ENCODE results near the gene BCL11B.
"Not testable (repeated sequence)": the region's sequence is repeated elsewhere in the genome, so short reads cannot be mapped to it uniquely, and the experiment has no call there.

Gene BCL11B

DNA sequence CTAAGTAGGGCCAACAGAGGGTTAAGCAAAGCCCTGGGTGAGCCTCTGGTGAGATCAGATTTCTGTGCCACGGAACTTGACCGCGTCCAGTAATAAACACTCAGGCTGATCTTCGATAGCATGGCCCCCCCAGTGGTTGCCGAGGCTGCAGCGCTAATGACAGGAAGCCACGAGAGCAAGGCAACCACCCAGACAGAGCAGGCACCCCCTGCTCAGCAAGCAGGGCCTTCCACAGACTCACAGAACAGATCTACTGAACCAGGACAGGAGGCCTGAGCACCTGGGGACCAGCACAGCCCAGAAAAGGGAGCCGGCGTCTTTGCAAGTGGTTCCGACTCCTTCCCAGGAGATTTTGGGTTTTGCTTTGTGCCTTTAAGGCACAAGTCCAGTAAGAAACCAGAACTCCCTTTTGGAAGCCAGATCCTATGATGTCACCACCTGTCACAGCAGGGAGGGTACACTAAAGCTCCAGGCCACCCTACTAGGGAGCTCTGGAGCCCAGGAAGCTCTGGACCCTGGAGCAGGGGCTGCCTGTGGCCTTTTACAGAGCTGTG, 42.3 kb downstream of the BCL11B start:
- DNase-seq (ENCODE audit: low read depth): no peak
- no peak overlapping the region for H3K4me3 ChIP-seq (replicated peaks; ENCODE audit: low read depth, low read length)
- TF ChIP-seq, protein P1, sequence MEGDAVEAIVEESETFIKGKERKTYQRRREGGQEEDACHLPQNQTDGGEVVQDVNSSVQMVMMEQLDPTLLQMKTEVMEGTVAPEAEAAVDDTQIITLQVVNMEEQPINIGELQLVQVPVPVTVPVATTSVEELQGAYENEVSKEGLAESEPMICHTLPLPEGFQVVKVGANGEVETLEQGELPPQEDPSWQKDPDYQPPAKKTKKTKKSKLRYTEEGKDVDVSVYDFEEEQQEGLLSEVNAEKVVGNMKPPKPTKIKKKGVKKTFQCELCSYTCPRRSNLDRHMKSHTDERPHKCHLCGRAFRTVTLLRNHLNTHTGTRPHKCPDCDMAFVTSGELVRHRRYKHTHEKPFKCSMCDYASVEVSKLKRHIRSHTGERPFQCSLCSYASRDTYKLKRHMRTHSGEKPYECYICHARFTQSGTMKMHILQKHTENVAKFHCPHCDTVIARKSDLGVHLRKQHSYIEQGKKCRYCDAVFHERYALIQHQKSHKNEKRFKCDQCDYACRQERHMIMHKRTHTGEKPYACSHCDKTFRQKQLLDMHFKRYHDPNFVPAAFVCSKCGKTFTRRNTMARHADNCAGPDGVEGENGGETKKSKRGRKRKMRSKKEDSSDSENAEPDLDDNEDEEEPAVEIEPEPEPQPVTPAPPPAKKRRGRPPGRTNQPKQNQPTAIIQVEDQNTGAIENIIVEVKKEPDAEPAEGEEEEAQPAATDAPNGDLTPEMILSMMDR (IDR thresholded peaks at IDR 0.05; ENCODE audit: low read length, missing control alignments): no peak

DNA sequence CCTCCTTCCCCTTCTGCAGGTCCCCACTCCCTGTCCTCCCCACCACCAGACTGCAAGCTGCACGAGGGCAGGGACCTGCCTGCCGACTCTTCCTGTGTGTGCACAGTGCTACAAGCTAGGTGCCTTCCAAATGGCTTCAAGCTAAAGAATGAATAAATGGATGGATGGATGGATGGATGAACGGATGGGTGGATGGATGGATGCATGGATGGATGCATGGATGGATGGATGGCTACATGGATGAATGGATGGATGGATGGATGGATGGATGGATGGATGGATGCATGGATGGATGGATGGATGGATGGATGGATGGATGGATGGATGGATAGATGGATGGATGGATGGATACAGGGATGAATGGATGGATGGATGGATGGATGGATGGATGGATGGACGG, 43.2 kb downstream of the BCL11B start:
- not testable (repeated sequence) for DNase-seq (ENCODE audit: low read depth); H3K4me3 ChIP-seq (replicated peaks; ENCODE audit: low read depth, low read length)

DNA sequence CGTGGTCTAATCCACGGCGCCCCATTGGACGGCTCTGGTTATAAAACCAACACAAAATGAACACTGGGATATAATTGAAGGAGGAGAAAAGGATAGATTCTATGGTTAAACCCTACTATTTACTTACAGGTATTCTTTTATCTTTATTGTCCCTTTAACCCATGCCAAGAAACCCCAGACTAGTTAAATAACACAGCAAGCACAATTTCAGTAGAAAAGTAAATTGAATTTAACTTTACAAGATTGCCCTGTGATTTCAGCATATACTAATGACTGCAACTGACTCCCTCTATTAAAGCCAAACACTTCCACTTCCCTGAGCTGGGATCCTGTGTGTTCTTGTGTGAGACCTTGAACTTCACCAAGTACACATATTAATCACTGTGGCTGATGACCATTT, 45.3 kb downstream of the BCL11B start:
- TF ChIP-seq, protein P1 (IDR thresholded peaks at IDR 0.05; ENCODE audit: low read length, missing control alignments): no peak
- H3K4me3 ChIP-seq (replicated peaks; ENCODE audit: low read depth, low read length): no peak overlapping the region
- no peak for DNase-seq (ENCODE audit: low read depth)

DNA sequence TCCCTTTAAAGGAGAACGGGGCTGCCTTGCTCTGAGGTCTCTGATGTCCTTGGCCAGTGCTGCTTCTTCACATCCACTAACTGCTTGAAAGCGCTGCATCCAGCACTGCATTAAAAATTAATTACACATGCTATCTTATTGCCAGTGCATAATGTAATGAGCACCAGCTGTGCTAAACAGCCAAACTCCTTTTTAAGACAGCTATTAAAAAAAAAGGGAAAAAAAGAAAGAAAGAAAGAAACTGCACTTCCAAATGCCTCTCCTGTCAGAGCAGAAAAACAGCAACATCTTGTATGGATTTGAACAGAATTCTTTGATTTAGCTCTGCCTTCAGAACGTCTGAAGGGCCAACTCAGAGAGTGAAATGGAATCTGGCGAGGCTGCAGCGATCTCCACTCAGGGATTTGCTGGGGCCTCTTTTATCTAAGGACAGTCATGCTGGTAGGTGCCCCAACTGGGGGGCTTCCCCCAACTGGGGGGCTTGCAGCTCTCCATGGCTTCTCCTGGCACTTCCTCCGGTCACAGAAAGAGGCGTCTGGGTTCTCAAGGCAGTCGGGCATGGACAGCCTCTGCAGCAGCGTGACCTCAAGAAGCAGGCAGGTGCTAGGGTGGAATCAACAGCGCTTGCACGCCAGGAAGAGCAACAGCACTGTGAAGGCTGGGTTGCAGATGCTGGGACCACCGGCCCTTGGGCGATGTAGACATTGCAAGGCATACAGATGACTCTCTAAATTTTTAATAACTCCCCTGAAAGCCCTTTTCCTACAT, 46.4 kb downstream of the BCL11B start:
- DNase-seq (ENCODE audit: low read depth): no peak
- TF ChIP-seq, protein P1 (IDR thresholded peaks at IDR 0.05; ENCODE audit: low read length, missing control alignments): no peak
- H3K4me3 ChIP-seq (replicated peaks; ENCODE audit: low read depth, low read length): no peak overlapping the region

DNA sequence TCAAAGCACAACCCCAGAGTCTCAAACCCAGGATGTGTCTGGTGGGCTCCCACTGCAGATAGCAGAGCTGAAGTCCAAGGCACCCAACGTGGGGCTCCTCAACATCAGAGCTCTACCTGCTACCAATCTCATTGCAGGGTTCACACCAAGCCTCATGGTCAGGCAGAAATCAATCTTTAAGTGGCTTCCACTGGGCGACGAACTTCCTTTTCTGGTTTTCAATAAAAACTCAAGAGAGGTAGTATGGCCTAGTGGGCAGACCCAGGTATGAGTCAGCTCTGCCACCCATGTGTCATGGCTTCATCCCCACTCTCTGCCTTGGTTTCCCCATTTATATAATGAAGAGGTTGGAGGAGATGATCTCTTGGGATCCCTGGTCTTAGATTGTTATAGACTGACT, 47.0 kb downstream of the BCL11B start:
- H3K4me3 ChIP-seq (replicated peaks; ENCODE audit: low read depth, low read length): no peak overlapping the region
- DNase-seq (ENCODE audit: low read depth): no peak
- TF ChIP-seq, protein P1 (IDR thresholded peaks at IDR 0.05; ENCODE audit: low read length, missing control alignments): no peak

DNA sequence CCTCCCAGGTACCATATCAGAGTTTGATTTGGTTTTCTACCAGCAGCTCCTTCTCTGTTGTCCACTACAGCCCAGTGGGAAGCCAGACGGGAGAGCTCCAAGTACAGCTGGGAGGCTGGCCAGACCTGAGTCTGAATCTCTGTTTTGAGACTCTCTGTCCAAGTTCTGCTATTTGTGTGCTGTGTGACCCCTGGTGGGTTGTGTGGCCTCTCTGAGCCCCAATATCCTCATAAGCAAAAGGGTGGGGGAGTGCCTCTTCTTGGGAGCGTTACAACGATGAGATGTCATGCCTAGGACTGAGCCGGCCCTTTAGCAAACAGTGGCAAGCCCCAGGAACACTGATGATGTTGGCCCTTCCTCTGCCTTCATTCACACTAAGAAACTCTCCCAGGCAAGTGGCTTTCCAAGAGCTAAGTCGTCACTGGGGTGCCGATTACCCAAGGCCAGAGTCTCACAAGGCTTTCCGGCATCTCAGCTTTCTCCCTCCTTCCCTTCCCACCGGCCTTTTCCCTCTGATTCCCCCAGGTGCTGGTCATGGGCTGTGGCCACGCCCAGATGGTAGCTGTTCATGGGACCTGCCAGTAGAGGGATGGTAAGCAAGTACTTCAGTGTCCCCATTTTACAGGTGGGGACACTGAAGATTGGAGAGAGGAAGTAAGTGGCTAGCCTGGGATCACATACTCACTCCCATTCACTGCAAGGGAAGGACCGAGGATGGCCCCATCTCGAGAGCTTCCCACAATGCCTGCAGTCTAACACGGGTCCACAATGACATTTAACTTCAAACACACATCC, 47.7 kb downstream of the BCL11B start:
- no peak for DNase-seq (ENCODE audit: low read depth)
- TF ChIP-seq, protein P1 (IDR thresholded peaks at IDR 0.05; ENCODE audit: low read length, missing control alignments): no peak
- H3K4me3 ChIP-seq (replicated peaks; ENCODE audit: low read depth, low read length): no peak overlapping the region

DNA sequence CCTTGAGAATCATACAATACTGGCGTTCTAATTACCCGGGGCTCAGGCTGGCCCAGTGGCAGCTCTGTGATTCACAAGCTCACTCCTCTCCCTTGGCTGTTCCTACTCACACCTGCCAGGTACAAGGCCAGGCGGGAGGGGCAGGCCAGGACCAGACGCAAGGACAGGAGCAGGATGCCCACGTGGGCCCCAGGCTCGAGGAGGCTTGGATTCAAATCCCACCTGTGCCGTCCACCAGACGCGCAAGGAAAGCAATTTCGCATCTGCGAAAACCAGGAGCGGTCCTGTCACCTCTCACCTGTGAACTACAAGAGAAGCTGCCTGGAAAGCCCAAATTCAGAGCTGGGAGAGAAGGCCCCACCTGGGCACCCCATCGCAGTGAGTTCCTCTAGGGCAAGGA, 50.6 kb downstream of the BCL11B start:
- no peak for DNase-seq (ENCODE audit: low read depth)
- TF ChIP-seq, protein P1 (IDR thresholded peaks at IDR 0.05; ENCODE audit: low read length, missing control alignments): no peak
- no peak overlapping the region for H3K4me3 ChIP-seq (replicated peaks; ENCODE audit: low read depth, low read length)
